Transverse colon (tissue), 3 donors: ENCODE measurements around the gene C1QTNF9B.

ENCODE experiments used
- CTCF ChIP-seq, 5 experiments: fragments of 200-600 bp in 3 of 5; fragments of 450-650 bp in 2 of 5; sonication (generic) in 3 of 5; IDR thresholded peaks; 1 replicate in 2 of 5; 2 replicates in 3 of 5; pipeline ENCODE4 v1.5.1; 2016 to 2017; ENCODE audit warnings: antibody characterized with exemption in 5 of 5, inconsistent platforms in 3 of 5, mild to moderate bottlenecking in 2 of 5, moderate library complexity in 1 of 5
- EP300 ChIP-seq: sonication (generic); formaldehyde crosslinking; IDR thresholded peaks from one replicate; pipeline ENCODE4 v1.6.1; 2017; ENCODE audit warnings: antibody characterized with exemption, low read depth
- POLR2A ChIP-seq: fragments of 450-650 bp; IDR thresholded peaks from one replicate; pipeline ENCODE4 v1.6.1; 2016; ENCODE audit warnings: antibody characterized with exemption, mild to moderate bottlenecking, moderate library complexity

GRCh38 chr13:23851106-23851505 is 46.2 kb downstream of the C1QTNF9B start:
- TF ChIP-seq CTCF (IDR thresholded peaks at IDR 0.05) (no peak), POLR2A (no peak), EP300 (no peak)
